SK-N-SH treated with all-trans-retinoic acid at 6 μM for 48 hours (cell line): ENCODE results near the gene MED15.

ENCODE experiments used
- ATAC-seq: fragments of 200-7000 bp; cut with Tn5 transposase; 3 replicates; pipeline ENCODE4 v1.9.1; 2020; ENCODE audit warnings: mild to moderate bottlenecking, moderate library complexity
- ARNTL ChIP-seq: fragments of 450-650 bp; formaldehyde crosslinking; IDR thresholded peaks from 2 replicates; pipeline ENCODE4 v1.5.0; 2020; ENCODE audit warnings: low read depth, mild to moderate bottlenecking, moderate library complexity, borderline replicate concordance
- BACH2 ChIP-seq: fragments of 250-450 bp; sonication (Bioruptor Pico); IDR thresholded peaks from 2 replicates; pipeline ENCODE4 v1.9.0; 2021; ENCODE audit warnings: mild to moderate bottlenecking, borderline replicate concordance
- CREB5 ChIP-seq: fragments of 250-450 bp; sonication (Bioruptor Pico); IDR thresholded peaks from 2 replicates; pipeline ENCODE4 v1.5.1; 2020; ENCODE audit warnings: low read depth, mild to moderate bottlenecking, moderate library complexity
- CSDC2 ChIP-seq: fragments of 250-450 bp; sonication (Bioruptor Pico); IDR thresholded peaks from 2 replicates; pipeline ENCODE4 v1.5.0; 2020; ENCODE audit warnings: mild to moderate bottlenecking, moderate library complexity
- ESRRG ChIP-seq: fragments of 250-450 bp; sonication (Bioruptor Pico); IDR thresholded peaks from 2 replicates; pipeline ENCODE4 v1.6.1; 2021; ENCODE audit warnings: mild to moderate bottlenecking
- GLIS3 ChIP-seq: fragments of 250-450 bp; sonication (Bioruptor Pico); IDR thresholded peaks from 2 replicates; pipeline ENCODE4 v1.5.0; 2020; ENCODE audit warnings: mild to moderate bottlenecking, moderate library complexity
- ISL1 ChIP-seq: fragments of 250-450 bp; sonication (Bioruptor Pico); IDR thresholded peaks from 2 replicates; pipeline ENCODE4 v2.1.2; 2022; ENCODE audit warnings: mild to moderate bottlenecking, moderate library complexity
- OSR1 ChIP-seq: fragments of 250-450 bp; sonication (Bioruptor Pico); IDR thresholded peaks from 2 replicates; pipeline ENCODE4 v1.8.0; 2022; ENCODE audit warnings: moderate library complexity, mild to moderate bottlenecking, inconsistent platforms
- PATZ1 ChIP-seq: fragments of 250-450 bp; sonication (Bioruptor Pico); IDR thresholded peaks from 2 replicates; pipeline ENCODE4 v1.8.0; 2020; ENCODE audit warnings: mild to moderate bottlenecking, moderate library complexity, borderline replicate concordance
- POU6F1 ChIP-seq: fragments of 250-450 bp; sonication (Bioruptor Pico); IDR thresholded peaks from 2 replicates; pipeline ENCODE4 v1.8.0; 2021; ENCODE audit warnings: low read depth, mild to moderate bottlenecking, moderate library complexity, borderline replicate concordance
- RARB ChIP-seq: fragments of 250-450 bp; sonication (Bioruptor Pico); IDR thresholded peaks from 2 replicates; pipeline ENCODE4 v1.8.0; 2021; ENCODE audit warnings: mild to moderate bottlenecking, moderate library complexity
- TCF4 ChIP-seq: fragments of 250-450 bp; sonication (Bioruptor Pico); IDR thresholded peaks from 2 replicates; pipeline ENCODE4 v1.8.0; 2021; ENCODE audit warnings: mild to moderate bottlenecking, moderate library complexity, borderline replicate concordance
- TOX ChIP-seq: fragments of 250-450 bp; sonication (Bioruptor Pico); IDR thresholded peaks from 2 replicates; pipeline ENCODE4 v1.8.0; 2021; ENCODE audit warnings: mild to moderate bottlenecking, moderate library complexity, borderline replicate concordance
- TSHZ2 ChIP-seq: fragments of 250-450 bp; sonication (Bioruptor Pico); IDR thresholded peaks from 2 replicates; pipeline ENCODE4 v1.5.0; 2020; ENCODE audit warnings: mild to moderate bottlenecking, moderate library complexity
- ZC3H10 ChIP-seq: fragments of 250-450 bp; sonication (Bioruptor Pico); IDR thresholded peaks from 2 replicates; pipeline ENCODE4 v1.5.1; 2021; ENCODE audit warnings: mild to moderate bottlenecking, moderate library complexity
- ZFP3 ChIP-seq: fragments of 250-450 bp; sonication (Bioruptor Pico); IDR thresholded peaks from 2 replicates; pipeline ENCODE4 v1.5.0; 2020; ENCODE audit warnings: mild to moderate bottlenecking, moderate library complexity
- ZFP30 ChIP-seq: fragments of 450-650 bp; formaldehyde crosslinking; IDR thresholded peaks from 2 replicates; pipeline ENCODE4 v1.5.0; 2022; ENCODE audit warnings: mild to moderate bottlenecking, moderate library complexity
- ZNF565 ChIP-seq: fragments of 450-650 bp; formaldehyde crosslinking; conservative IDR thresholded peaks from 2 replicates; pipeline ENCODE4 v1.5.0; 2020; ENCODE audit warnings: low read depth, mild to moderate bottlenecking, moderate library complexity
- ZNF70 ChIP-seq: fragments of 450-650 bp; formaldehyde crosslinking; IDR thresholded peaks from 2 replicates; pipeline ENCODE4 v1.5.0; 2020; ENCODE audit warnings: mild to moderate bottlenecking, moderate library complexity
- ZNF8 ChIP-seq: fragments of 450-650 bp; formaldehyde crosslinking; IDR thresholded peaks from 2 replicates; pipeline ENCODE4 v1.5.0; 2020; ENCODE audit warnings: mild to moderate bottlenecking, moderate library complexity

MED15 gene

GRCh38 chr22:20549232-20549841, 41.9 kb downstream of the MED15 start:
- ATAC-seq = peak; percentile 31
- TF ChIP-seq ZFP30 (no peak), OSR1 (no peak), ARNTL (CRISPR knock-in tag) (no peak), RARB (CRISPR knock-in tag) (no peak), ZC3H10 (CRISPR knock-in tag) (no peak), CSDC2 (no peak), BACH2 (CRISPR knock-in tag) (no peak), POU6F1 (CRISPR knock-in tag) (no peak)

- ATAC-seq = 0 out of 3 replicates have a peak, but pooled peaks have one; percentile 11
- TF ChIP-seq PATZ1 (CRISPR knock-in tag) (no peak), ZNF8 (CRISPR knock-in tag) (no peak), ZFP3 (CRISPR knock-in tag) (no peak), CREB5 (no peak), ARNTL (CRISPR knock-in tag) (no peak), OSR1 (no peak)
Measured at GRCh38 chr22:20550057-20550817, 42.8 kb downstream of the MED15 start.

GRCh38 chr22:20550851-20551744, 43.7 kb downstream of the MED15 start:
- no peak for TF ChIP-seq GLIS3 (CRISPR knock-in tag)
- no peak for TF ChIP-seq ZFP30
- no peak for TF ChIP-seq TCF4 (CRISPR knock-in tag)
- no peak for TF ChIP-seq CREB5
- TF ChIP-seq ZNF565 (CRISPR knock-in tag) = no peak
- TF ChIP-seq ESRRG = no peak
- TF ChIP-seq ARNTL (CRISPR knock-in tag) = no peak
- TF ChIP-seq ZNF70 (CRISPR knock-in tag) = no peak
- no peak for TF ChIP-seq OSR1
- TF ChIP-seq ZNF8 (CRISPR knock-in tag) = no peak
- no peak for TF ChIP-seq CSDC2
- TF ChIP-seq BACH2 (CRISPR knock-in tag) = no peak
- no peak for TF ChIP-seq TOX (CRISPR knock-in tag)
- TF ChIP-seq PATZ1 (CRISPR knock-in tag) = no peak
- TF ChIP-seq TSHZ2 (CRISPR knock-in tag) = no peak
- TF ChIP-seq ISL1 (CRISPR knock-in tag) = no peak
- TF ChIP-seq POU6F1 (CRISPR knock-in tag) = no peak
- no peak for TF ChIP-seq ZC3H10 (CRISPR knock-in tag)
- peak; percentile 63 for ATAC-seq
